HG03045 (cell line): Measurements from ENCODE around the gene BAHD1.

Experiments used
- ATAC-seq: cut with Tn5 transposase; IDR thresholded peaks from one replicate; pipeline ENCODE4 v1.9.1; 2021; ENCODE audit warnings: mild to moderate bottlenecking, moderate library complexity; ENCODE audit not compliant: unreplicated experiment

BAHD1 gene

DNA sequence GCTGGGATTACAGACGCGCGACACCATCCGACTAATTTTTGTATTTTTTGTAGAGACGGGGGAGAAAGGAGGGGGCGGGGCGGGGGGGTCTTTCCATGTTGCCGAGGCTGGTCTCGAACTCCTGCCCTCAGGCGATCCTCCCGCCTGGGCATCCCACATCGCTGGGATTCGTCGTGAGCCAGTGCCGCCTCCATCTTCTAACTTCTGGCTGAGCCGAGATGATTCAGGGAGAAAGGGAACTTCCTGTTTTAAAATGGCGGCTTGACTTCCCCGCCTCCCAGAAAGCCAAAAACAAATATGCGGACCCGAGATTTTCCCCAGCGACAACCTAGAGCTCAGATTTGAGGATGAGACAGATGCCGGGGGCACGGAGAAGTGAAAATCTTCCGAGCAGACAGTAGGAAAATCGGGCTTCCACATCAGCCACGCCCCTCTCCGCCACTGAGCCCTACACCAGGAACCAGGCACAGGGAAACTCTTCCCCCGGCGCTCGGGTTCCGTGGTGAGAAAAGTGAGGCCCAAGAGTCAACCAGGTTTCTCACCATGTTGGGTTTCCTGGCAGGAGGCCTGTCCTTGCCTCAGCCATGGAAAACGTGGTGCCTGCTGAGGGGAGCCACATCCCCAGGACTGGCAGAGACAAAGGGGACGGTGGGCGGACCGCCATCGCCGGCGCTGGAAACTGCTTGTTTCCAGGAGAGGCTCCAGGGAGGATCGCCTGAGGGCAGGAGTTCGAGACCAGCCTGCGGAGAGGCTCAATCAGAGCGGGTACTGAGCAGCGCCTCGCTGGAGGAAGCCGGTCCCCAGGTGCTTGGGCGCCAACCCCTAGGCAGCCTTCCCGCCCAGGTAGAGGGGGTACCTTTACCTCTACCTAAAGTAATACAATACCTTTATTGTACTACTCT lies 48.8 kb downstream of the BAHD1 start:
- no peak for ATAC-seq

DNA sequence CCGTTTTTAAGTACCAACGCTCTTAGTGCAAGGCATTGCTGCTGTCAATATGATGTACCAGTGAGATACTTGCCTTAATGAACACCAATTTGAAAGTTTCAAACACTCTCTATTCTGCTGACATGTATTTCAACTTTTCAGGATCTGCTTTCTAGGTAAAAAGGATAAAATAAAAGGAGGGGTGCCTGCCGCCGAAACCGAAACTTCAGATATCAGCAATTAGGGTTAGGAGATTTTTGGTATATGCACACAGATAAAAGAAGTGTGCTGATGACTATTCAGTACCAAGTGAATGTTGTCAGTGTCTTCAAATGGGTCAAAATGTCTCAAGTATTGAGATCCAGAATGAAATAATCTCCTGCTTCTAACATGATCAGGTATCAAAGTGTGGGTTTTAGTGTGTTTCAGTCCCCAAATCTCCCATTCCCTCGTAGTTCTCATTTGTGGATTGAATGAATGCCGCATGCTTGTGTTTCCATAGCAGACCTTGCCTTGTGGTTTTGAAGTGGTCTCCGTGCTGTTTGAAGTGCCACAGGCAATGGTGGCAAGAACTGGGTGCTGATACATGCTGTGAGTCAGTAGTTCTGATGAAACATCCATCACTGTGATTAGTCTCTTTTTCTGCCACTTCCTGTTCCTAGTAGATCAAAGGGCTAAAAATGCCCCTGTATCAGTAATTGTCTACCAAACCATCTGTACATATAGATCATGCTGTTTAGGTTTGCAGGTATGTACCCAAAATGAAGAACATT lies 52.5 kb downstream of the BAHD1 start:
- ATAC-seq = no peak

DNA sequence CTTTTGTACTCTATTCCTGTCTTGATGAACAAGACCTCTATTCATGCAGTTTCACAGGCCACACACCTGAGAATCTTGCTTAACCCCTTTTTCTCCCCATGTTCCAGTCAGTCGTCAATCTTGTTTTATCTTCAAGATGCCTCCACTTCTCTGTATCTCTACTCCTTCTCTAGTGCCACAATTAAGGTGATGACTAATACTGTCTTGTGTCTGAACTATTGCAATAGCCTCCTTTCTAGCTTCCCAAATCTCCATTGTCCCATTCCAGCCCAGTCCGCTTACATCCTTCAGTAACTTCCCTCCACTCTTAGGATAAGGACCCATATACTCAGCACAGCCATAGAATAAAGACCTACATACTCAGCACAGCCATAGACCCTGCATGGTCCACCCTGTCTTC lies 54.8 kb downstream of the BAHD1 start:
- no peak for ATAC-seq

DNA sequence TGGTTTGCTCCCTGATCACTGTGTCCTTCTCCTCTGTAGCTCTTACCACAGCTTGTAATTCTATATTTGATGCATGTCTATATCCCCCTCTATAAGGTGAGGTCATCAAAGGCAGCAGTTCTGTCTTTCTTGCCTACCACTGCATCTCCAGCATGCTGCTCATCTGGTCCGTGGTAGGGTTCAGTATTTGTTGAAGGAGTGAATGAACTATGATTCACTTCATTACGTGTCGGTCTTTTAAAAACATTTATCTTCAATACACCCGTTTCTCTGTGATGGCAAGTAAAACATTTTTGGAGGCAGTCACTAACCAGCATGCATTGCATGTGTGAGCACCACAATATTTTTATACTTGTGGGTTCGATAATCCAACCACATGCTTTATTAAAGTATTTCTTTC lies 57.7 kb downstream of the BAHD1 start:
- ATAC-seq = no peak

DNA sequence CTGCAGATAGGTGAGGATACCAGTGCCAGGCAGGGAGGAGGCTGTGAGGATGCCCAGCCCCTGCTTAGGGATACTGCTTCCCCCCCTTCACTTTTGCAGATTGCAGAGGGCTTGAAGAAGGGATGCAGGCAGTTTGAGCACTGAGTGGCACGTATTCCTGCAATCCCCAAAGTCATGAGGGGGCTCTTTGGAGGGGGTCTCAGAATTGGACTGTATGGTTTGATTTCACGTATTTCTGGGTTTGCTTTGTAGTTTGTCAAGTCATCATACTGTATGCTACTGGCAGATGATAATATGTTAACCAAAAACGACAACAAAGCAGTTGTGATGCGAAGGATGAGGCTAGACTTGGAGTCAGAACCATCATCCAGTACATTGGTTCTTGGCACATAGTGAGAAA lies 58.1 kb downstream of the BAHD1 start:
- ATAC-seq = no peak

DNA sequence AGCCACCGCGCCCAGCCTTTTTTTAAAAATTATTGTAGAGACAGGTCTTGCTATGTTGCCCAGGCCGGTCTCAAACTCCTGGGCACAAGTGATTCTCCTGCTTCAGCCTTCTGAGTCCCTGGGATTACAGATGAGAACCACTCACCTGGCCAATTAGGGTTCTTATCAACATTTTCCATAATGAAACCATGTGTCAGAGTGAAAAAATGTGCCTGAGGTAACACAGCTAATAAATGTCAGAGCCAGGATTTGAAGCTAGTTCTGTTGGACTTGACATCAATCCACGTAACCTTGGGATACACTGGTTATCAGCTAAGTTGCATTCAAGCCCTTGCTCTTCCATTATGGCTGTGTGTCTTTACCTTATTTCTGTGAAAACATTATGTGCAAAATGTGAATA lies 59.2 kb downstream of the BAHD1 start:
- ATAC-seq = no peak

DNA sequence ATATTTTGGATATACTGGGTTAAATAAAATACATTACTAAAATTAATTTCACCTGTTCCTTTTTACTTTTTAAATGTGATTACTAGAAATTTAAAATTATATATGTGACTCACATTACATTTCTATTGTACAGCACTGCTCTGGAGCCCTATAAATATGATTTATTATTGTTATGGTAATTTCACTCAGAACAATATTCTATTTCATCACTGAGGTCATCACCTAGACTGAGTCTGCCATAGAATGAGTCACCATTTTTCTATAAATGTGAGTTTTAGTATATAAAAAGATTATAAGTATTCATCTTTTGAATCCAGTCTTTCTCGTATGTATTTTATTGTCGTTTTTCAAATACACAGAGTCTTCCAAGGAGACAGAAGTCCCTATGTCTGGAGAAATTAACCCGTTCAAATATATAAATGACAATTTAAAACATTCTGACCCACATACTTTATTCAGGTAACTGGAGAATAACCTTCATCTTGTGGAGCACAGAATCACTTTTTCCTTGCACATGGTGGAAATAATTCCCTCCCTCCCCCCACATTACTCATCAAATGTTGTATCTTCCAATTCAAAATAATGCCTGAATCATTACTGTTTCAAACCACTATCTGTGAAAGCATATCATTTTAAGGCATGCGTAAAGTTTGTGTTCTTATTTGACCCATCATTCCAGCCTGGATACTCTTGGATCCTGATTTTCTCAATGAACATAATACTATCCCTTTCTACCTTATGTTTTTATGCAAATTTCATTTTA lies 60.0 kb downstream of the BAHD1 start:
- ATAC-seq = no peak

DNA sequence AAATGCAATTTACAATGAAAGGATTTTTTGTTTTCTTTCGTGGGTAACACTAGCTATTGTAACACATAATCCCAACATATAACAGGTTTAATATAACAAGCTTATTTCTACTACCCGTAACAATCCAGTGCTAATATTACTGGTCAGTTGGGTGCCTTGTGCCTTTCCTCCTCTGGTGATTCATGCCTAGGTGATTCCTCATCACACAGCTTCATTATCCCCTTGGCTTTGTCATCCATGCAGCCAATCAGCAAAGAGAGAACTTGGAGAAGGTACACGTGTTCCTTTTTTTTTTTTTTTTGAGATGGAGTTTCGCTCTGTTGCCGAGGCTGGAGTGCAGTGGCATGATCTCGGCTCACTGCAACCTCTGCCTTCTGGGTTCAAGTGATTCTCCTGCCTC lies 60.7 kb downstream of the BAHD1 start:
- no peak for ATAC-seq

DNA sequence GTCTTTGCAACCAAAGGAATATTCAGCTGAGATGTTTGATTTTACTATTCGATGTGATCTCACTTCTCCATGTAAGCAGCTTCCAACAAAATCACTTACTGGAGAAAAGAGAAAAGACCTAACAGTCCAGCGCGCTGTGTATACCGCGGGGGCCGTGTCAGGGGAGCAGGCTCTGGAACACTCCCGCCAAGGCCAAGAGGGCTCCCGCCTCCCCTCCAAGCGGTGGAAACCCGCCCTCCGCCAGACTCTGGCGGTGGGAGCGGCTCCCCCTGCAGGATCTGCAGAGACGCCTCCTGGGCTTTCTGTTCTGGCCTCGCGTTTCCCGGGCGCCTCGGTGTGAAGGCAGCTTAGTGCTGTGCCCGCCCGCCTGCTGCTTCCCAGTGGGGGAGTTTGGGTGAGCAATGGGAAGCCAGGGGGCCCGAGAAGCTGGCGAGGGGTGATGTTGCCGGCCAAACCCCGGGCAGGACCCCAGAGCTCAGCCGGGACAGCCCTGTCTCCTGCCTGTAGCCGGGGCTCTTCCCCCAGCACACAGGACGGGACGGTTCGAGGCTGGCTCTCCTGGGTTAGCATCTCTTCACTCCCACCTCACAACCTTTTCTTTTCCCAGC lies 66.3 kb downstream of the BAHD1 start:
- no peak for ATAC-seq

DNA sequence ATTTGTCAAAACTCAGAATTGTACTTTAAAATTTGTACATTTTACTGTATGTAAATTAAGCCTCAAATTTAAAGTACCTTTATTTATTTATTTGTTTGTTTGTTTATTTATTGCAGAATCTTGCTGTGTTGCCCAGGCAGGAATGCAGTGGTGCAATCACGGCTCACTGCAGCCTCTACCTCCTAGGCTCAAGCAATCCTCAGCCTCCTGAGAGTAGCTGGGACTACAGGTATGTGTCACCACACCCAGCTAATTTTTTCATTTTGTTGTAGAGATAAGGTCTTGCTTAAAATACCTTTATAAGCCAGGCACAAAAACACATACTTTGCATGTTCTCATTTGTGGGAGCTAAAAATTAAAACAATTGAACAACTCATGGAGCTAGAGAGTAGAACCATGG lies 67.5 kb downstream of the BAHD1 start:
- no peak for ATAC-seq

DNA sequence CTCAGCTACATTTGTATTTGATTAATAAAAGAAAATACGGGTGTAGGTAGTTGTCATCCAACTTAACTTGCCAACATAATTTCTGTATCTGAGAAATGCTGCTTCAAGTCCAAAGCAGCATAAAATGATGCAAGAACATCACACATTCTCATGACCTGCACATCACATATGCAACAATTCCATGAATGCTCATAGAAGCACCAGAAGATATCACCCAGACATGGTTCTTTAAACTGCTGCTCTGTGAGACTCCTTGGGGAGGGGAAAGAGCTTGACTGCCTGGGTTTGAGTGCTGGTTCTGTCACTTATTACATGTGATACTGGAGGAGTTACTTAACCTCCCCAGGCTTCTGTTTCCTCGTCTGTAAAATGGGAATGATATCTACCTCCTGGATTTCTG lies 69.4 kb downstream of the BAHD1 start:
- ATAC-seq = no peak

DNA sequence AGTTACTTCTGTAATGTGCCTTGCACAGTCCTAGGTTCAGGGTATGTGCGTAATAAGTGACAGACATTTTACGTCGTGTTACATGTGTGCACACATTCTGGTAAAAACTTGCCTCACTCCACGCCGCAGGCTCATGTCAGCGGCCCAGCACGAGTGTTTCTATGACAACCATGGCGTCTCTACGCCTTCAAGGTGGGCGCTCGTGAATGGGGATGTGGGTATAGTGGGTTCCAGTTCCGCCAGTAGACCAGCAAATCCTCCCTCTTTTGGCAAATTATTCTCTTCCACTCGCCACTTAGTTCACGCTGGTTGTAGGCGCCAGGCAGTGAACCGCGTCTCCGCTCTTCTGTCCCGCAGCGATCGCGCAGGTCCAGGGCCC lies 70.3 kb downstream of the BAHD1 start:
- no peak for ATAC-seq

DNA sequence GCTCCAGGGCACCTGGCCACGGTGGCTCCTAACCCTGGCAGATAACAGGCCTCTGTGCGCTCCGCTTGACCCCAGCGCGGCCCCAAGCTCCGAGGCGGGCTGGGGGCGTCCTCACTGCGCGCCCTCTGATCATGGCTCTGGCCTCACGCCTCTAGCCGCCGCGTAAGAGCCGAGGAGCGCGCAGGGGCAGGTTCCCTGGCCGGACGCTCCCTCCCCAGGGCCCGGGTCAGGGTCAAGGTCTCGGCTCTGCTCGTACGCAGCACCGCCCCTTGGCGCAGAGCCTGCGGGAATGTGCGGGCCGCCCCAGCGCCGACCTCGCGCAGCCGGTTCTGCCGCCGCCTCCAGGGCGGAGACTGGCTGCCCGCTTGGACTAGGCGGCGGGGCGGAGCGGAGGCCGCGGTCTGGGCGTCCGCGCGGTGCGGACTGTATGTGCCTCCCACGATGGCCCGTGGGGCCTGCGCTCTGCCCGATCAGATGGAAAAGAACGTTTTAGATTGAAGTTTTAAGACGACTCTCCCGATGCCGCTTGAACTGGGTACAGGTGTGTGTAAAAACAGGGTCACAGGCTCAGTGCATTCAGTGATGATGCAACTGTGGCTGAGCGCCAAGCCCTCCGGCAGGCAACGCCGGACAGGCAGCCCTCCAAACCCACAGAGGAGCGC lies 70.8 kb downstream of the BAHD1 start:
- ATAC-seq = no peak

DNA sequence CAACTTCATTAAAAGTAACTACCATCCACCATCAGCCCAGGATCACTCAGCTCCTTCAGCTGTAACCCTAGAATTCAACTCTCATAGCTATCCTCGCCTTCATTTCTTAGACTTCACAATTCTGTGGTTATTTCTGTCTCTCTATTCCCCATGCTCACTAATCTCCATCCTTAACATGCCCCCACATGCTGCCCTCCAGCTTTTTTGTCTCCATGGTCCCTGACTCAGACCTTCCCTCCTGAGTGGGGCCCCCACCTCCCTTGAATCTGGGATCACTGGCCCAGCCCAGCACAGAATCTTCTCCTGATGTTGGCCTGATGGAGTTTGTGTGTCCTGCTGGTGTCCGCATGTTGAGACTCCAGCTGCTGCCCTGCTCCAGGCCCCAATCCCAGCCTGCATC lies 71.7 kb downstream of the BAHD1 start:
- no peak for ATAC-seq

DNA sequence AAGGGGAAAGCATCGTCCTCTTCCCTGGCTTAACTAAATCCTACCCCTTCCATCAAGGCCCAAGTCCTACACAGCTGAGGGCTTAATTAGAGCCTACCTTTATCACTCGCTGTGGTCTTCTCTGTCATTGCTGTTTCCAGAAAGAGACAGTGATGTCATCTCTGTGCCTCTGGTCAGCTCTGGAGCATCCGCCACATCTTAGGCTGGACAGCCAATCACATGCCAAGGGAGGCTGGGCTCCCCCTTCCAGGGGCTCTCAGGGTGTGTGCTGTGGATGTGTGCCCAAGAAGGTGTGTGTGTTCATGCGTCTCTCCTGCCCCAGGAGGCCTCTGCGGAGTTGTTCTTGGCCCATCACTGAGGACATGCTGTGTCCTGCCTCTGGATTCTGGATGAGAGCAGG lies 72.9 kb downstream of the BAHD1 start:
- no peak for ATAC-seq

DNA sequence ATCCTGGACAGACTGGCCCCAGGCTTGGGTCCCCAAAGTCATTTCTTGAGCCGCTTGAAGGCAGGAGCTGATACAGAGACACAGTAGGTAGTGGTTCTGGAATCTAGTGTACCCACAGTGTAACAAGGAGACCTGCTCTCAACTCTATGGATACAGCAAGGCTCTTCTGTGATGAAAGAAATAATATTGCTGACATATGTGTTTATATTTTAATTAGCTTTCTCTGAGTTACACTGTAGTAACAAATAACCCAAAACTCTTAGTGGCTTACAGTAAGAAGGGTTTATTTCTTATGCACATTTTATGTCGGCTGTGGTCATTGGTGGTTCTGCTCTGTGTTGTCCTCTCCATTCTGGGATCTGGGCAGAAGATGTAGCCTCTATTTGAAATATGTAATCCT lies 75.6 kb downstream of the BAHD1 start:
- no peak for ATAC-seq
